Gastroesophageal sphincter (tissue), 3 donors: Measurements from ENCODE around the gene CSTF1.

Experiments
- CTCF ChIP-seq, 4 experiments: fragments of 200-600 bp in 2 of 4; fragments of 450-650 bp in 2 of 4; sonication (generic) in 1 of 4; IDR thresholded peaks; one replicate each; pipeline ENCODE4 v1.5.1; 2017 to 2019; ENCODE audit warnings: antibody characterized with exemption in 4 of 4, mild to moderate bottlenecking in 2 of 4, moderate library complexity in 2 of 4
- POLR2A ChIP-seq, 2 donors: fragments of 450-650 bp; IDR thresholded peaks; one replicate each; pipeline ENCODE4 v1.6.1; 2017; ENCODE audit warnings: antibody characterized with exemption in 2 of 2, mild to moderate bottlenecking in 2 of 2, moderate library complexity in 1 of 2
- POLR2AphosphoS5 ChIP-seq: sonication (generic); formaldehyde crosslinking; IDR thresholded peaks from one replicate; pipeline ENCODE4 v1.6.1; 2017; ENCODE audit warnings: antibody characterized with exemption

GRCh38 chr20:56431471-56431870 lies 39.0 kb downstream of the CSTF1 start:
- TF ChIP-seq CTCF (IDR thresholded peaks at IDR 0.05), result no peak
- TF ChIP-seq POLR2AphosphoS5, result no peak
- TF ChIP-seq POLR2A (IDR thresholded peaks at IDR 0.05), result no peak
